IMR-90 (cell line): ENCODE results near the gene ANO8. TPM values are rescaled to one million over a fixed set of nuclear protein-coding genes. Genes with fewer than 3 reads are reported as not detected.

ENCODE experiments used
- ATAC-seq: fragments of 200-7000 bp; cut with Tn5 transposase; 2 replicates; pipeline ENCODE4 v1.9.1; 2020; ENCODE audit warnings: low read depth, mild to moderate bottlenecking, moderate library complexity
- BruUV-seq: library from RNA; stranded (reverse); fragments of 400-500 nt; replicated peaks from 2 replicates; lab custom pipeline; 2021; lab: Mats Ljungman, UMichigan
- CTCF ChIA-PET: fragments of 300-600 bp; formaldehyde crosslinking; extraction: SDS; loops from one replicate; lab custom pipeline; 2021; ENCODE audit warnings: antibody characterized with exemption; lab: Yijun Ruan, JAX
- POLR2A ChIA-PET: fragments of 300-600 bp; sonication (Branson Sonifier 250); formaldehyde crosslinking; loops from one replicate; lab custom pipeline; 2022; ENCODE audit warnings: antibody characterized with exemption; ENCODE audit not compliant: unreplicated experiment; lab: Charles Lee
- DNase-seq: peaks from one replicate; pipeline ENCODE4 v3.0.0; 2013
- H2AFZ ChIP-seq: replicated peaks from 2 replicates; pipeline ENCODE3; 2013; ENCODE audit warnings: low read length, mild to moderate bottlenecking; ENCODE audit not compliant: poor library complexity
- H2AK5ac ChIP-seq: 2 replicates; pipeline ENCODE4 v1.6.1; 2013; ENCODE audit warnings: low read depth, low read length, inconsistent platforms
- H2AK9ac ChIP-seq: replicated peaks from 2 replicates; pipeline ENCODE3; 2013; ENCODE audit warnings: mild to moderate bottlenecking, low read depth, low read length, moderate library complexity; ENCODE audit not compliant: poor library complexity
- H2BK120ac ChIP-seq: 2 replicates; pipeline ENCODE4 v1.6.1; 2013; ENCODE audit warnings: low read depth, low read length, inconsistent platforms
- H2BK15ac ChIP-seq: 3 replicates; pipeline ENCODE4 v1.6.1; 2013; ENCODE audit warnings: low read depth, low read length, inconsistent platforms
- H2BK20ac ChIP-seq: 2 replicates; pipeline ENCODE4 v1.6.1; 2013; ENCODE audit warnings: low read depth, mild to moderate bottlenecking, inconsistent platforms, low read length, moderate library complexity
- H2BK5ac ChIP-seq: 2 replicates; pipeline ENCODE4 v1.6.1; 2013; ENCODE audit warnings: mild to moderate bottlenecking, low read depth, low read length, inconsistent platforms; ENCODE audit not compliant: poor library complexity, severe bottlenecking
- H3K14ac ChIP-seq: replicated peaks from 2 replicates; pipeline ENCODE4 v1.6.1; 2013; ENCODE audit warnings: low read depth, low read length, inconsistent platforms
- H3K18ac ChIP-seq: 2 replicates; pipeline ENCODE4 v1.6.1; 2013; ENCODE audit warnings: low read depth, low read length, control low read depth
- H3K23ac ChIP-seq: 2 replicates; pipeline ENCODE4 v1.6.1; 2013; ENCODE audit warnings: low read depth, low read length, inconsistent platforms
- H3K27ac ChIP-seq: 2 replicates; pipeline ENCODE4 v1.5.1; 2013; ENCODE audit warnings: mild to moderate bottlenecking, control low read depth, low read length; ENCODE audit not compliant: insufficient read depth
- H3K27me3 ChIP-seq: 2 replicates; pipeline ENCODE4 v1.6.1; 2013; ENCODE audit warnings: low read length; ENCODE audit not compliant: control insufficient read depth, insufficient read depth
- H3K36me3 ChIP-seq: 2 replicates; pipeline ENCODE4 v1.6.1; 2013; ENCODE audit warnings: low read length, mixed read lengths; ENCODE audit not compliant: control insufficient read depth, insufficient read depth
- H3K4ac ChIP-seq: 2 replicates; pipeline ENCODE4 v1.6.1; 2013; ENCODE audit warnings: low read depth, low read length, inconsistent platforms
- H3K4me1 ChIP-seq: 2 replicates; pipeline ENCODE4 v1.6.1; 2013; ENCODE audit warnings: low read length, mixed read lengths; ENCODE audit not compliant: control insufficient read depth, insufficient read depth
- H3K4me2 ChIP-seq: 2 replicates; pipeline ENCODE4 v1.6.1; 2013; ENCODE audit warnings: low read depth, mild to moderate bottlenecking, control low read depth, low read length, moderate library complexity
- H3K4me3 ChIP-seq: 2 replicates; pipeline ENCODE4 v1.5.1; 2013; ENCODE audit warnings: low read depth, mild to moderate bottlenecking, control low read depth, low read length, moderate library complexity; ENCODE audit not compliant: insufficient read depth
- H3K56ac ChIP-seq: 2 replicates; pipeline ENCODE4 v1.6.1; 2013; ENCODE audit warnings: low read length, inconsistent platforms; ENCODE audit not compliant: insufficient read depth; ENCODE audit errors: extremely low read depth
- H3K79me1 ChIP-seq, 2 experiments: 2 replicates each; pipeline ENCODE4 v1.6.1; 2013; ENCODE audit warnings: low read length in 2 of 2, inconsistent platforms in 1 of 2, low read depth in 1 of 2
- H3K9ac ChIP-seq: 2 replicates; pipeline ENCODE4 v1.6.1; 2013; ENCODE audit warnings: low read depth, low read length, control low read depth
- H3K9me1 ChIP-seq: 2 replicates; pipeline ENCODE4 v1.6.1; 2013; ENCODE audit warnings: low read length, inconsistent platforms; ENCODE audit not compliant: insufficient read depth
- H3K9me3 ChIP-seq: 2 replicates; pipeline ENCODE4 v1.6.1; 2013; ENCODE audit warnings: low read length; ENCODE audit not compliant: control insufficient read depth, insufficient read depth
- H4K20me1 ChIP-seq: 2 replicates; pipeline ENCODE4 v1.6.1; 2013; ENCODE audit warnings: low read length, inconsistent platforms; ENCODE audit not compliant: insufficient read depth
- H4K5ac ChIP-seq: 2 replicates; pipeline ENCODE4 v1.6.1; 2013; ENCODE audit warnings: mild to moderate bottlenecking, low read depth, low read length, control low read depth
- H4K8ac ChIP-seq, 2 experiments: 2 replicates each; pipeline ENCODE4 v1.6.1; 2013; ENCODE audit warnings: low read depth in 2 of 2, low read length in 2 of 2, control low read depth in 1 of 2, inconsistent platforms in 1 of 2
- H4K91ac ChIP-seq: 2 replicates; pipeline ENCODE4 v1.6.1; 2013; ENCODE audit warnings: low read depth, low read length, inconsistent platforms; ENCODE audit not compliant: insufficient read depth
- CEBPB ChIP-seq: IDR thresholded peaks from 2 replicates; pipeline ENCODE4 v1.6.1; 2012; ENCODE audit warnings: low read depth, low read length, improper control_type of control experiment
- CHD1 ChIP-seq: IDR thresholded peaks from 2 replicates; pipeline ENCODE4 v1.6.1; 2012; ENCODE audit warnings: low read depth, low read length, improper control_type of control experiment
- FOS ChIP-seq: fragments of 150-350 bp; IDR thresholded peaks from 2 replicates; pipeline ENCODE4 v1.6.1; 2016; ENCODE audit warnings: low read depth, low read length
- MAZ ChIP-seq: IDR thresholded peaks from 2 replicates; pipeline ENCODE4 v1.6.1; 2012; ENCODE audit warnings: low read depth, mild to moderate bottlenecking, low read length, improper control_type of control experiment, moderate library complexity, borderline replicate concordance
- NFE2L2 ChIP-seq: fragments of 150-350 bp; IDR thresholded peaks from 2 replicates; pipeline ENCODE4 v1.6.1; 2016; ENCODE audit warnings: low read depth, mild to moderate bottlenecking, low read length
- RCOR1 ChIP-seq: IDR thresholded peaks from 2 replicates; pipeline ENCODE4 v1.6.1; 2012; ENCODE audit warnings: mild to moderate bottlenecking, low read length, improper control_type of control experiment; ENCODE audit not compliant: insufficient replicate concordance
- RFX5 ChIP-seq: IDR thresholded peaks from 2 replicates; pipeline ENCODE4 v1.8.0; 2012; ENCODE audit warnings: low read depth, mild to moderate bottlenecking, low read length, moderate library complexity
- SMC3 ChIP-seq: fragments of 150-350 bp; IDR thresholded peaks from 2 replicates; pipeline ENCODE4 v1.6.1; 2016; ENCODE audit warnings: low read depth, mild to moderate bottlenecking, antibody characterized with exemption, low read length, moderate library complexity
- WGBS, 2 experiments: methylation state at CpG; one replicate each; pipeline versions ENCODE4 v1.1.5 to v1.1.7; 2013; ENCODE audit warnings: missing lambda C conversion rate in 2 of 2; ENCODE audit not compliant: insufficient read length in 1 of 2; ENCODE audit errors: extremely low coverage in 2 of 2; 5-methylcytosine and 5-hydroxymethylcytosine counted together
- dilution Hi-C: fragments of 300-500 bp; cut with HindIII; formaldehyde crosslinking; loops from one replicate; pipeline ENCODE4 v1.14.3; 2018; ENCODE audit warnings: low sequenced_read_pairs; ENCODE audit not compliant: unreplicated experiment
- in situ Hi-C: fragments of 300-500 bp; cut with MboI; formaldehyde crosslinking; loops from 3 replicates; pipeline ENCODE4 v1.14.3; 2019; ENCODE audit warnings: low sequenced_read_pairs, inconsistent platforms, mixed read lengths
- intact Hi-C: fragments of 100-400 bp; cut with micrococcal nuclease; formaldehyde crosslinking; loops from 2 replicates; pipeline ENCODE4 v1.10.0; 2022
- polyA plus RNA-seq, 3 experiments: library from polyadenylated mRNA; depleted of rRNA; stranded (reverse); fragments of >200 nt; gene quantifications; 2 replicates each; pipeline ENCODE4 v1.2.3, GENCODE V29; 2012; ENCODE audit warnings: low replicate concordance in 1 of 3
- total RNA-seq: library from RNA; depleted of rRNA; stranded (reverse); fragments of >200 nt; gene quantifications from 2 replicates; pipeline ENCODE4 v1.2.3, GENCODE V29; 2012
- TF ChIP-seq, protein P1 (sequence below): fragments of 150-350 bp; IDR thresholded peaks from 2 replicates; pipeline ENCODE4 v1.6.1; 2016; ENCODE audit warnings: low read depth, mild to moderate bottlenecking, low read length, moderate library complexity, borderline replicate concordance
- TF ChIP-seq, protein P2 (sequence below): fragments of 150-350 bp; IDR thresholded peaks from 2 replicates; pipeline ENCODE4 v1.6.1; 2017; ENCODE audit warnings: mild to moderate bottlenecking, antibody characterized with exemption, low read length, low read depth
- TF ChIP-seq, protein P3 (sequence below): conservative IDR thresholded peaks from 2 replicates; pipeline ENCODE4 v1.5.1; 2012; ENCODE audit warnings: mild to moderate bottlenecking, low read depth, low read length, improper control_type of control experiment

ANO8 gene
- total and polyA plus RNA-seq, 2 of the 4 experiments (the other 2 are of a cell fraction) = 1.6 to 5.6 TPM

DNA sequence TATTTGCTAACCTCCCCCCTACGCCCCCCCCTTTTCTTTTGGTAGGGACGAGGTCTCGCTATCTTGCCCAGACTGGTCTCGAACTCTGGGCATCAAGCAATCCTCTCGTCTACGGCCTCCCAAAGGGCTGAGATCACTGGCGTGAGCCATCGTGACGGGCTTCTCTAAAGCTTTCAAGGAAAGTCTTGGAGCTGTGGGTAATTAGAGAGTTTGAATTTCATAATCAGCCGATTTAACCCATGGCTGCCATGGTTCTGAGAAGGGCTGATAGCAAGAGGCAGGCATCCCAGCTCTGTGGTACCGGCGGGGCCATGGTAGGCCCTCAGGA, 30.8 kb downstream of the ANO8 start (continued):
- no peak for TF ChIP-seq SMC3
- TF ChIP-seq RCOR1 = no peak

DNA sequence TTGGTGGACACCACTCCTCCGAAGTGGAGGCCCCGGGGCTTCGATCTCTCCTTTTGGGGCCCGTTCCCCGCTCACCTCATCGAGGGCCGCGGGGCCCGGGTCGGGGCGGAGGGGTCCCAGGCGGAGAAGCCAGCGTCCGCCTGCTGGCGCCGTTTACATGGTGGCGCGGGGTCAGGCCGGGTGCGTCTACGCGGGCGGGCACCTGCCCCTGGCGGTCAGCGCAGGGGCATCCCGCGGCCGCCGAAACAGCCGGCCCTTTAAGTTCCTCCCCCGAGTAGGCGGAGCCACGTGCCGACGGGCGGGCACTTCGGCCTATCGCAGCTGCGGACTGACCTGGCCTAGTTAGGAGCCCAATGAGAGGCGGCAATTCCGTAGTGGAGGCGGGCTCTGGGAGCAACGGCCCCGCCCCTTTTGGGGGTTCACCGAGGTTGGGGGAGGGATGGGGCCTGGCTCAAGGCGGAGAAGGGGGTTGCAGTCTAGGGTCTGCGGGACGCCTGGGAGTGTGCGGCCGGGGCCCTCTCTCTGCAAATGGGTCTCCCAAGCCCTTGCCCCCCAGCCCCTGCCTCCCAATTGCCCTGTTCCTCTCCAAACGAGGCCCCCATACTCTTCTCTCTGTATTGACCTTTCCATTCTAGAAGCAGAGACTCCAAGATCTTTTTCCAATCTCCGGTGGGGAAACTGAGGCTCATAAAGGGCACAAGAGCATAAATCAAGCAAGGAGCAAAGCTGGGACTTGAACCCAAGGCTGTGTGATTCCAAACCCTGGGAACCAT, 31.3 kb downstream of the ANO8 start, which contains the start of gene ABHD8:
TSS of gene ABHD8 (minus strand) at position 259 of the 773 bp plus-strand sequence. CDS start 1,809 bp downstream, outside the sequence.
- intact Hi-C loops = loop anchor here (1.0 kb wide), 1 partner anchor 11 kb away; no protein-coding TSS in a partner anchor
- Histone ChIP-seq H3K4me3 (peak within 1 kb of the TSS; percentile 61), H2BK5ac (peak within 1 kb of the TSS; percentile 55), H2BK120ac (peak within 1 kb of the TSS; percentile 53; the same call in 1 of the 2 replicates), H3K4me2 (peak within 1 kb of the TSS; percentile 90), H3K14ac (peak within 1 kb of the TSS; percentile 66), H3K9me1 (peaks cover 19% of the 10 kb centered on the region), H3K27ac (peak within 1 kb of the TSS; percentile 23), H4K5ac (peak within 1 kb of the TSS; percentile 76), H3K79me1 (peaks cover 21 to 48% of the 10 kb centered on the region in 2 experiments), H3K18ac (0 out of 2 replicates have a peak within 1 kb of the TSS, but pooled peaks have one; percentile 2), H3K9me3 (peaks cover under 1% of the 10 kb centered on the region; the same call in 1 of the 2 replicates), H2AFZ (peak within 1 kb of the TSS; percentile 90), H2AK9ac (peak within 1 kb of the TSS; percentile 90), H4K20me1 (no peaks in the 10 kb centered on the region), H2BK15ac (0 out of 3 replicates have a peak within 1 kb of the TSS, but pooled peaks have one; percentile 71), H3K9ac (peak within 1 kb of the TSS; percentile 35), H3K4ac (peak within 1 kb of the TSS; percentile 68; the same call in 1 of the 2 replicates), H3K23ac (no peak within 1 kb of the TSS), H4K8ac (peak within 1 kb of the TSS; percentile 96), H3K56ac (0 out of 2 replicates have a peak within 1 kb of the TSS, but pooled peaks have one; percentile 37), H3K36me3 (peaks cover 6% of the 10 kb centered on the region), H2BK20ac (no peak within 1 kb of the TSS; the same call in 1 of the 2 replicates), H2AK5ac (peak within 1 kb of the TSS; percentile 90), H3K4me1 (peaks cover 8% of the 10 kb centered on the region), H3K27me3 (no peaks in the 10 kb centered on the region), H4K91ac (peak within 1 kb of the TSS; percentile 66)
- in situ Hi-C loops = no loop called here
- ChIA-PET CTCF (no interaction called here), POLR2A (no interaction called here)
- WGBS, 2 experiments = 1% methylated on average over 43 of the region's 52 CpGs; no CpG with 5 or more reads in 1 of the 2 experiments
- dilution Hi-C loops = no loop called here
- ATAC-seq (peak; percentile 89), DNase-seq (peak; percentile 94)
- BruUV-seq = no TSS peak
- TF ChIP-seq CHD1 (no peak), RFX5 (no peak), FOS (no peak), CEBPB (no peak), NFE2L2 (no peak), MAZ (peak; percentile 81; the same call in 1 of the 2 replicates), SMC3 (no peak)
- TF ChIP-seq, protein P1, sequence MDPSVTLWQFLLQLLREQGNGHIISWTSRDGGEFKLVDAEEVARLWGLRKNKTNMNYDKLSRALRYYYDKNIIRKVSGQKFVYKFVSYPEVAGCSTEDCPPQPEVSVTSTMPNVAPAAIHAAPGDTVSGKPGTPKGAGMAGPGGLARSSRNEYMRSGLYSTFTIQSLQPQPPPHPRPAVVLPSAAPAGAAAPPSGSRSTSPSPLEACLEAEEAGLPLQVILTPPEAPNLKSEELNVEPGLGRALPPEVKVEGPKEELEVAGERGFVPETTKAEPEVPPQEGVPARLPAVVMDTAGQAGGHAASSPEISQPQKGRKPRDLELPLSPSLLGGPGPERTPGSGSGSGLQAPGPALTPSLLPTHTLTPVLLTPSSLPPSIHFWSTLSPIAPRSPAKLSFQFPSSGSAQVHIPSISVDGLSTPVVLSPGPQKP = no peak
- TF ChIP-seq, protein P2, sequence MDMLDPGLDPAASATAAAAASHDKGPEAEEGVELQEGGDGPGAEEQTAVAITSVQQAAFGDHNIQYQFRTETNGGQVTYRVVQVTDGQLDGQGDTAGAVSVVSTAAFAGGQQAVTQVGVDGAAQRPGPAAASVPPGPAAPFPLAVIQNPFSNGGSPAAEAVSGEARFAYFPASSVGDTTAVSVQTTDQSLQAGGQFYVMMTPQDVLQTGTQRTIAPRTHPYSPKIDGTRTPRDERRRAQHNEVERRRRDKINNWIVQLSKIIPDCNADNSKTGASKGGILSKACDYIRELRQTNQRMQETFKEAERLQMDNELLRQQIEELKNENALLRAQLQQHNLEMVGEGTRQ = peak; percentile 89
- TF ChIP-seq, protein P3, sequence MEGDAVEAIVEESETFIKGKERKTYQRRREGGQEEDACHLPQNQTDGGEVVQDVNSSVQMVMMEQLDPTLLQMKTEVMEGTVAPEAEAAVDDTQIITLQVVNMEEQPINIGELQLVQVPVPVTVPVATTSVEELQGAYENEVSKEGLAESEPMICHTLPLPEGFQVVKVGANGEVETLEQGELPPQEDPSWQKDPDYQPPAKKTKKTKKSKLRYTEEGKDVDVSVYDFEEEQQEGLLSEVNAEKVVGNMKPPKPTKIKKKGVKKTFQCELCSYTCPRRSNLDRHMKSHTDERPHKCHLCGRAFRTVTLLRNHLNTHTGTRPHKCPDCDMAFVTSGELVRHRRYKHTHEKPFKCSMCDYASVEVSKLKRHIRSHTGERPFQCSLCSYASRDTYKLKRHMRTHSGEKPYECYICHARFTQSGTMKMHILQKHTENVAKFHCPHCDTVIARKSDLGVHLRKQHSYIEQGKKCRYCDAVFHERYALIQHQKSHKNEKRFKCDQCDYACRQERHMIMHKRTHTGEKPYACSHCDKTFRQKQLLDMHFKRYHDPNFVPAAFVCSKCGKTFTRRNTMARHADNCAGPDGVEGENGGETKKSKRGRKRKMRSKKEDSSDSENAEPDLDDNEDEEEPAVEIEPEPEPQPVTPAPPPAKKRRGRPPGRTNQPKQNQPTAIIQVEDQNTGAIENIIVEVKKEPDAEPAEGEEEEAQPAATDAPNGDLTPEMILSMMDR = peak; percentile 51
